Epidermal melanocyte (primary cell): Measurements from ENCODE around the gene SLC27A4.
A peak's percentile ranks its signal among the peaks of the same experiment; 100 is the strongest.

Experiments
- DNase-seq: peaks from one replicate; pipeline ENCODE4 v3.0.0; 2011; ENCODE audit warnings: low spot score; ENCODE audit not compliant: insufficient read length

SLC27A4 gene

DNA sequence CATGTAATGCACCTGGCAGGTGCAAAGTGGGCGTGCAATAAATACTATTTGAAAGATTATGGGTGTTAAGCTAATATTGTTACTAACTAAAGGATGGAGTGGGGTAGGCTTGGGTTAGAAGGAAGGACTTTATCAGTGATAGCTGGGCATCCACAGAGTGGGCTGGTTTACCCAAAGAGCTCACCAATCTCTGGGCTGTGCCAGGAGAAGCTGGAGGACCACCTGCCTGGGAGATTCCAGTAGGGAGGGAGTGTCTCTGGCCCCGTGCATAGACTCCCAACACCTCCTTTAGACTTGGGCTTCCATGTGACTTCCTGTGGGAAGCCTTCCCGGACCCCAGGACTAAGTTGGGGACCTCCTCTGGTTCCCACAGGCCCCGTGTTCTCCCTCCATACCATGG, 25.2 kb downstream of the SLC27A4 start:
- DNase-seq, result no peak

DNA sequence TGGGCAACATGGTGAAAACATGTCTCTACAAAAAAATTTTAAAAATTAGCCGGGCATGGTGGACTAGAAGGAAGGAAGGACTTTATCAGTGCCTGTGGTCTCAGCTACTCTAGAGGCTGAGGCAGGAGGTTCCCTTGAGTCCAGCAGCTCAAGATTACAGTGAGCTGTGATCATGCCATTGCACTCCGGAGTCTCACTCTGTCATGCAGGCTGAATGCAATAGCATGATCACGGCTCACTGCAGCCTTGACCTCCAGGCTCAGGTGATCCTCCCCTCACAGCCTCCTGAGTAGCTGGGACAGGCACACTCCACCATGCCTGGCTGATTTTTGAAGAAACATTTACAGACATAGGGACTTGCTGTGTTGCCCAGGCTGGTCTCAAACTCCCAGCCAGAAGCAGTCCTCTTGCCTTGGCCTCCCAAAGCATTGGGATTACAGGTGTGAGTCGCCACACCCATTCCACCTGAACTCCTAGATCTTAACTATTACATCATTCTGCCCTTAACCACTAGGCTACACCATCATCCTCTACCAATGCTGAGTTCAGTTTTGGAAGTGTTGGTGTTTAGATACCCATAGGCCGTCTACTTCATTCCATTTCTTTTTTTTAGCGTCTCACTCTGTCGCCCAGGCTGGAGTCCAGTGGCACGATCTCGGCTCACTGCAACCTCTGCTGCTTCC, 28.8 kb downstream of the SLC27A4 start:
- no peak for DNase-seq

DNA sequence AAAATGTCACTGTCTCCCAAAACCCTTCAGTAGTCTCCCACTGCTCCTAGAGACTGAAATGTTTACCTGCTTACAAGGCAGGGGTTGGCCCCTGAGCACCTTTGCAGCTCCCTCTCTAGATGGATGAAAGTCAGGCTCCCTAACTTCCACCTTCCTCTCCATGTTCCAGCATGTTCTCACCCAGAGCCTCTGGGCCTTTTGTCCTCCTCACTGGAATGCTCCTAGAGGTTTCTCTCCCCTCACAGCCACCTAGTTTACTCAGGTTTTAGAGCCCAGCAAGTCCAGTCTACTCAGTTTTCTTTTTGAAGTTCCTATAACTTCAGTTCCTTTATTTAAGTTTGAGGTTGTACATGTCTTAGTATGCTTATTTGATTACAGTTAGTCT, 30.0 kb downstream of the SLC27A4 start:
- DNase-seq, result no peak

DNA sequence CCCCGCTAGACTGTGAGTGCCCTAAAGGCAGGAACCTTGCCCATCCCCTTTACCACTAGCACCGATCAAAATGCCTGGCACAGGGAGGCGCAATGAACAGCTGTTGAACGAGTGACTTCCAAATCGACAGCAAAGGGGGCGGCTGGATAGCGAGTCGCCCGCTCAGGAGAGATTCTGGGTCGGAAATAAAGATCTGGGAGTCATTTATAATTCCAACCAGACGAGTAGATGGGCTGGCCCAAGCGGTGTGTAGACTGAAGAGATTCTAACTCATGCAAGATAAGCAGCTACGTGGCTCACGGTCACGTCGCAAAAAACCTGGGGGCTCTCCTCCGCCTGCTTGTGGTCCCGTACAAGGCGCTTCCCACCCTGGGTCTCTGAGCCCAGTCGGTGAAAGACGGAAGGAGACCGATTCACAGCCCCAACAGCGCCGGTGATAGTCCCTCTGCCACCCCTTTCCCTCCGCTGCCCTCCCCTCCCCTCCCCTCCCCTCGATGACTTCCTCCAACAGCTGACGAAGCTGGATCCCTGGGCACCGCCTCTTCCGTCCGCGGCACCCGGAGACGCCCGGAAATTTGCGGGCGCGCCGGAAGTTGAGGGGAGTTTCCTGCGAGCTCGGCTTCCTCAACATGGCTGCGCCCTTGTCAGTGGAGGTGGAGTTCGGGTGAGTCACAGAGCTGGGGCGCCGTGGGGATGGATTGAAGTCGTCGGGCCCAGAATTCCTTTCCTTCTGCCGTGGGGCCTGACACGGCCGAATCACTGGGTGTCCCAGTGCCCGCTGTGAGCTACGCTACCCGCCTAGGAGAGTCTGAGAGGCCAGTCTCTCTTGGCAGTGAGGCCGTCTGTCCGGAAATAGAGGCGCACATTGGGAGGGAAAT, 30.7 kb downstream of the SLC27A4 start, which contains the start of gene URM1:
Gene URM1, plus strand, starts transcription at position 623 of the 878 bp plus-strand sequence. Its CDS starts 7 bp downstream, at position 630.
- DNase-seq, result peak; percentile 95

DNA sequence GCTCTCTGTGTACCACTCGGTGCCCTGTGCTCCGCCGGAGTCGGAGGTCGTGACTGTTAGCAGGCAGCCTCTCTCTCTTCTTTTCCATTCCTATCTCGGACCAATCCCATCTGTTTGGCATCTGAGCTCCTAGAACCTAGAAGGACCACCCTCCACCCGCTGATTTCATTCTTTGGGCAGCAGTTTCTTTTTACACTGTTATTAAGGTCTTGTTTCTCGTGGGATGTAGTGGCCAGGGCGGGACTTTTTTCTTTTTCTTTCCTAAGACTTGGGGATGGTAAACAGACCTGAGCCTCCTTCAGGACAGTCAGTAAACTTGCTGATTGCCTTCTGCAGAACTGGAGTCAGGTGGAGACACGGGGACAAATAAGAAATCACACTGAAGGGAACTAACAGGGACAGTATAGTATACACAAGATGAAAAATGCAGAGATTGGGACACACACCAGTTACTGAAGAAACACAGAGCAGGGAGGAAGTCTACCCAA, 31.3 kb downstream of the SLC27A4 start:
- DNase-seq, result no peak

DNA sequence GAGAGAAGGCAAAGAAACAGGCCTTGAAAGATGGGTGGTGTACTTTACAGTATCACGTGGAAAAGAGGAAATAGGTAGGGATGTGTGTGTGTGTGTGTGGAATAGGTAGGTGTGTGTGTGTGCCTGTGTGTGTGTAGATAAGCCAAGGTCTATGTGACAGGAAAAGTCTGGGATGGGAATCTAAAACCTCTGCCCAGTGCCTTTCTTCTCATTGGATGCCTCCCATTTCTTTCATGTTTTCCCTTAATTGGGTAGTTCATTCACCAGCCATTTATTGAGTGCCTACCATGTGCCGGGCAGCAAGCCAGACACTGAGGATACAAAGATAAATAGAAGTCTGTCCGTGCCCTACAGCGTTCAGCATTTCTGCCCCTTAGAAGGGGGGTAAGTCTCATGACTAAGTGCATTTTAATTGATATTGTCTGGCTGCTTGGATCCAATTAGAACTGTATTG, 31.9 kb downstream of the SLC27A4 start:
- DNase-seq, result peak; percentile 75

DNA sequence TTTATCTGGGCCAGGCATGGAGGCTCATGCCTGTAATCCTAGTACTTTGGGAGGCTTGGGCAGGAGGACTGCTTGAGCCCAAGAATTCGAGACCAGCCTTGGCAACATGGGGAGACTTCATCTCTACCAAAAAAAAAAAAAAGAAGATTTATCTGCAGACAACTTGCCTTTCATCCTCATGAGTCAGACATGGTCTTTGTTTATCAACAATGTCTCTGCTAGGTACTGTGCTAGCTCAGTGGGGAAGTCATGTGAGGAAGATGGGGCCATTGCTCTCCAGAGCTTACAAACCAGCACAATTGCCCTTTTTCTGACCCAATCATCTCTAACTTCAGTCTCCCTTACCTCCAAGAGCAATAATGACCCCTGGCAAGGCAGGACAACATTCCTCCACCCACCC, 32.5 kb downstream of the SLC27A4 start:
- no peak for DNase-seq

DNA sequence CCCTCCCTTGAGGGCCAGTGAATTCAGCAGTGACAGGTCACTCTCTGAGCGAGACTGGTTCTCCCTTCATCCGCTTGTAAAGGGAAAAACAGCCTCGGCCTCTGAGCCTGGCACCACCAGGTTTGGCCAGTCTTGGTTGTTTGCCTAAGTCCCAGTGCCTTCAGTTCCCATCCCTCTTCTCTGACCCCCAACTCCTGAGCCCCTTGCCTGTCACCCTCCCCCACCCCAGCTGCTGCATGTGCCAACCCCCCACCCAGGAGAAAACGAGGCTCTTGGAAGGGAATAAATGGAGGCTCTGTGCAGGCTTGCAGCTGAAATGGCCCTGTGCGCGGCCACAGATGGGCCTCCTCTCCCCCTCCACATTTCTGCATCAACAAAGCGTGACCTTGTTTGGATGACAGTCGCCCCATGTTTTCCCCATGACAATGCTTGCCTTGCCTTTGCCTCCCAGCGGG, 33.9 kb downstream of the SLC27A4 start:
- no peak for DNase-seq

DNA sequence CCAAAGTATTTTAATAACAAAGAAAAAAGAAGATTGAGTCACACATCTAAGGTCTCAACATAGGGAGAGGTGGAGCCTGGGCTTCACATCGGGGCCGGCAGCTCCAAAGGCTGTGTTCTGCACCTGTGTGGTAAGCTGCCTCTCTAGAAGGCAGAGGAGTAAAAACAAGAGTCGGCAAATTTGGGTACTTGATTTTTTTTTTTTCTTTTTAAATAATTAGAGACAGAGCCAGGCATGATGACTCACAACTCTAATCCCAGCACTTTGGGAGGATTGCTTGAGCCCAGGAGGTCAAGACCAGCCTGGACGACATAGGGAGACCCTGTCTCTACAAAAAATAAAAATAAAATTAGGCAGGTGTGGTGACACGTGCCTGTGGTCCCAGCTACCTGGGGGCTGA, 35.5 kb downstream of the SLC27A4 start:
- DNase-seq, result no peak

DNA sequence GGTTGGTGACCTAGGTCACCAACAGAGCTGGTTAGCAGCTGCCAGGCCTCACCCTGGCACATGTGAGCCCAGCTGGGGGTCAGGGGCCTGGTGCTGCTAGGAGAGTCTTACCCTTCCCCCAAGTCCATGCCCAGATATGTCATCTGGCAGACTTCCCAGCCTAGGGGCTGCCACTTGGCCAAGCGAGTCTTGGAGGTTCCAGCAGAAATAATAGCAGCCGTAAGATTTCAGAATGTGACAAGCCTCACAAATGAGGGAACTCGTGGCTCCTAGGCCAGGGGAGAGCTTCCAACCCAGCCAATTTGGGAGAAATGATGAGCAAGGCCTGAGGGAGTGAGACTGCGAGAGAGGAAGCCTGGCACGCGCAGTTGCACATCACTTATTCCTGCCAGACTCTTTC, 41.9 kb downstream of the SLC27A4 start:
- no peak for DNase-seq

DNA sequence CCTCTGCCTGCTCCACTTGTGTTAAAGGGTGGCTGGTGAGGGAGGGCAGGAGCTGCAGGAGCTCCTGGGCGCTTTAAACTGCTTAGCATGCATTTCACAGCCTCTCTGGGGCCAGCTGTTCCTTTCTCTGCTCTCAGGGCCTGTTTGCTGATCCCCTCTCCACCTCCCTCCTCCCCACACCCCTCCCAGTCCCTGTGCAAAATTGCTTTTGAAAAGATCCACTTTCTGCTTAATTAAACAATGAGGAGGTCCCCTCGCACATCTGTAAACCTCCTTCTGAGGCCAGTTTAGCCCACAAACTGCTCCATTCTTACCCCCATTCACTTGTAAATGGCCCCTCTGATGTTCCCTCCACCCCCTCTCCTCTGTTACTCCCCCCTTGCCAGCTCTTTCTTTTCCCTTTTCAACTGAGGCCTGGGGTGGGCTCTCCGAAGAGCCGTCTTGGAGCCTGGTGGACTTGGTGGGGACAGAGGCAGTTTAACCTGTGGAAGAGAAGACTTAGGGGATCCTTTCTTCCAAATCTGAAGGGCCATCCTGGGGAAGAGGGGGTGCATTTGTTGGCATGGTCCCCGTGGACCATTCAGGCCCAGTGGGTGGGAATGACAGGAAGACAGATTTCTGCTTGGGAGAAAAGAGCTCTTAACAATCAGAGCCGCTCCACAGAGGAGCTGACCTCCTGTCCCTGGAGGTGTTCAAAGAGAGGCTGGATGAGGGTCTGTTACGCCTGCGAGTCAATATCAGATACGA, 42.9 kb downstream of the SLC27A4 start:
- no peak for DNase-seq

DNA sequence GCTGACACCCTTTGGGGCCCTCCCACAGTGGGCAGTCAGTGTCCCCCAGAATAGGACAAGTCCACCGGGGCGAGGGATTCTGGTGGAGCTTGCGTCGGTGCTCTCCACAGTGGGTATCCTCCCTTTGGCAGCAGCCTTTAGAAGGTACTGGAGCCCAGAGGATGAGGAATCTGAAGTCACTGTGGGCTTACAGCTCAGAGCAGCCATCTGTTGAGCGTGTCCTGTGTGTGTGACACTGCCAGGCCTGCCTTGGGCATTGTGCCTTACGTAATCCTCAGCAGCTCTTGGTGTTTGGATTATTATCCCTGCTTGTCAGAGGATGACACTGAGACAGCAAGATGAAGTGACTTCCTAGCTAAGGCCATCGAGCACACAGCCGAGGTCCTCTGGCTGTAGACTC, 43.5 kb downstream of the SLC27A4 start:
- DNase-seq, result no peak

DNA sequence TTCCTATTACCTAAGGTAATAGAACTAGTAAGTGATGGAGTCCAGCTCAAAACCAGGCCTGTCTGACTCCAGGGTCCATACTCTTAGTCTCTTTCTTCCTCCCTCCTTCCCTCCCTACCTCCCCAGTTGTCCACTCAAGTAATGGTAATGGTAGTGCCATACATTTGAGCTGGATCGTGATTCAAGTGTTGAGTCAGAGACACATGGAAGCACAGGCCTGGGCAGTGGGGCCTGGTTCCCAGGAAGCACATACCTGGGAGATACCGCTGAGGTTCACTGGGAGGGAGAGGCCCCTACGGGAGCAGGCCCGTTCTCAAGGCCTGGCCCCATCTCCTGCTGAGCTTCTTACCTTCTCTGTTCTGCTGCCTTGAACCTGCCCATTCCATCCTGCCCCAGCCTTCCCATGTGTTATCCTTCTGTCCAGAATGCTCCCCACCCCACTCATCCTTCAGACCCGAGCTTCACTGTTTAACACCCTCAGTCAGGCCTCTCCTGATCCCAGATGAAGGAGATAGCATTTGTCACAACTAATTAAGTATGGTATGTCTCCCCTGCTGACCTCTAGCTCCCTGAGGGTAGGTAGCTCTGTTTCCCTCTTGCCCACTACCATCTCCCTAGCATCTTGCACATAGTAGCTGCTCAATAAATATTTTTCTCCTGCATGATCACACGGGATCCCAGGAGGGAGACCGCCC, 44.6 kb downstream of the SLC27A4 start:
- no peak for DNase-seq

DNA sequence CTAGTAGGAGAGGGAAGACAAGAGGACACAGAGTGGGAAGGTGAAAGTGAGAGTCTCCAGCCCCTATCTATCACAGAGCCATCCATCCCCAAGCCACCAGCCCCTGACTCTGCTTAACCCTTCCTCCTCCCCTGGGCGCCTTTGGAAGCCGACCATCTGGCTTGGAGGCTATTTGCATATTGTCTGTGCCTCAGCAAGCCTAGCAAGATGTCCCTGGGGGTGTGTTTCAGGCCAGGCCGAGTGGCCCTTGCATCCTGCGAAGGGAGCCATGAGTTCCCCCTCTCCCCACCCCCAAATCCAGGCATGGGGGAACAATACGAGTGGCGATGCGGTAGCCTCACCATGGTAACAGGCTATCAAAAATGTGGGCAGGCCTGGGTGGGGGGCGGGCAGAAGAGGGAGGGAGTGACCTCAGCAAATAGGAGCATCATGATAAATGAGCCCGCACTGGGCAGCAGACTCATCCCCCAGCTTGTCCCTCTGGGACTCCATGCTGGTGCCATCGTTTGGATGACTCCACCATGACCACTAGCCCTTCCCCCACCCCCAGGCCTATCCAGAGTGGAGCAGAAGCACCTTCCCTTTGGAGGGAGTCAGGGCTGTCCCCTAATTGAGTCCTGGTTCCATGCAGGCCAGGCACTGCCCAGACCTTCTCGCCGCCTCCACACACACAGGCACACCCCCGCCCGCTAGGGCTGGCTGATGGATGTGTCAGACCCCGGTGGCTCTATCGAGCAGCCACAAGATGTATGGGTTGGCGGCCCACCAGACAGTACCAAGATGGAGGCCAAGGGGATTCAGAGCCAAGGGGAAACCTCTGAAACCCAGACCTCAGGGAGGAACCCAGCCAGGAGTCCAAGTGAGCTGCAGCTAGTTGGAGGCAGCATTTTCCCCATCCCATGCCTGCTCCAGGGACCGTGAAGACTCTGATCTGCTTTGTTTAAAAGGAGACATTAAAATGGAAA, 45.5 kb downstream of the SLC27A4 start:
- no peak for DNase-seq

DNA sequence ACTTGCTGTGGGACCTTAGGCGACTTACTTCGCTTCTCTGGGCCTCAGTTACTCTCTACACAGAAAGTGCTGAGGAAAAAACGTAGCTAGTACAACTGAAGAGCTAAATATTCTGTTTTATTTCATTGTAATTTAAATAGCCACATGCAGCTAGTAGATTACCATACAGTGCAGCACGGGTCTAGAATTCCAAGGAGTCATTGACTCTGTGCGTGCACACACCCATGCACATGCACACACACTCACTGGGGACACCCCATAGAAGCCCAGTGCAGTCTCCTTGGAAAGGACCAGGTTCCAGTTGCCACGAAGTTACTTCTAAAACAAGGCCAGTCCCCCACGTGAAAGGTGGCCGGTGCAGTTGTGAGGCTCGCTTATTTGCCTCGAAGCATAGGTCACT, 47.8 kb downstream of the SLC27A4 start:
- DNase-seq, result no peak

DNA sequence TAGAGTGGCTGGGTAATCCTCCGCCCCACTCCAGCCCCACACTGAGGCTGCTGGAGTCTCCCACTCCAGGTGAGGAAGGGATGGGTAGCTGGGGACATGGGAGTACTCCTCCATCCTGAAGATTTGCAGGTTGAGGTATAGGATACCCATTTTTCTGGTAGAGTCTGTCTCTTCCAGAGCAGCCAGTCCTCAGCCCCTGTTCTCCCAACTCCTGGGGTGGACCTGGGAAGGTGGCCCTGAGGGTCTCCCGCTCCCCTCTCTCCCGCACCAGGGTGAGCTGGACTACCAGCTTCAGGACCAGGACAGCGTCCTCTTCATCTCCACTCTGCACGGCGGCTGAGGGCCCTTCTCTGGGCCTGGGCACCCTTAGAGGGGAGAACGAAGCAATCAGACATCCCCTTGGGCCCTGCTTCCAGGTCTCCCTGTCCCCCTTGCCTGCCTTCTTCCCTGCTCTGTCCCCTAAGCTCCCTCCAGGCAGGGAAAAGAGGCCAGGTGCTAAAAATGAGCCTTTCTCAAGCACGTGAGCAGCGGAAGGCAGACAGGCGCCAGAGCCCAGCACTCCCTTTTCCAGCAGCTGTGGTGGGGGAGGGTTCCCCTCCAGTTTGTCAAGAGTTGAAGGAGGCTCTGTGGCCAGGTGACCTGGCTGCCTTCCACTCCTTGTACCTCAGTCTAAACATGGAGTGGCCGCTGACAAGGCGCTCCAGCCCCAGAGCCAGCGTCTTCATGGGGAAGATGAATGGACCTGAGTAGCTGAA, 49.2 kb downstream of the SLC27A4 start:
- peak; percentile 13 for DNase-seq

DNA sequence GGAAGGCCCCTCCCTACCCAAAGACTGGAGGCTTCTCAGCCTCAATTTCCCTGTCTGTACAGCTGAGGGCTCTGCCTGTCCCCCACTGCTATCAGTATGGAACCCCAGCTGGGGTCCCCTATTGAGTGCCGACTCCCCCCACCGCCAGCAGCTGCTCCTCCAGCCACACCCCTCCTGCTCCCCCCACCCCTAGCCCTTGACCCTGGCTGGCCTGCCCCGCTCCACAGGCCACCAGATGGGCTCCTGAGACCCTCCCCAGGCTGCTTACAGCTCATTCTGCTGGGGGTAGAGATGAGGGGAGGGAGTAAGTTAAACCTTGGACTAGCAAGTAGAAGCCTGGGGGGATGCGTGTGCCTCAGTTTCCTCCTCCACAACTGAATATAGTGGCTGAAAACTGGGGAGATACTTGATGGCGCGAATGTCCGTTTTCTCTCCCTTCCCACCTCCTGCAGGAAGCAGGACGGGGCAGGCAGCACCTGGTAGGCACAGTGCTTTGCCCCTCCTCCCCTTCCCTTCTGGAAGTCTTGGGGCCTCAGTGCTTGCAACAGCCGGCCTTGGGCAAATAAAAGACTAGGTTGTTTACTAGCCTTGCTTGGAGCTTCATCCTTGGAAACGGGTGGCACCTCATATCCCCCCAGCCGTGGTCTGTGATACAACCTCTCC, 50.0 kb downstream of the SLC27A4 start:
- no peak for DNase-seq

DNA sequence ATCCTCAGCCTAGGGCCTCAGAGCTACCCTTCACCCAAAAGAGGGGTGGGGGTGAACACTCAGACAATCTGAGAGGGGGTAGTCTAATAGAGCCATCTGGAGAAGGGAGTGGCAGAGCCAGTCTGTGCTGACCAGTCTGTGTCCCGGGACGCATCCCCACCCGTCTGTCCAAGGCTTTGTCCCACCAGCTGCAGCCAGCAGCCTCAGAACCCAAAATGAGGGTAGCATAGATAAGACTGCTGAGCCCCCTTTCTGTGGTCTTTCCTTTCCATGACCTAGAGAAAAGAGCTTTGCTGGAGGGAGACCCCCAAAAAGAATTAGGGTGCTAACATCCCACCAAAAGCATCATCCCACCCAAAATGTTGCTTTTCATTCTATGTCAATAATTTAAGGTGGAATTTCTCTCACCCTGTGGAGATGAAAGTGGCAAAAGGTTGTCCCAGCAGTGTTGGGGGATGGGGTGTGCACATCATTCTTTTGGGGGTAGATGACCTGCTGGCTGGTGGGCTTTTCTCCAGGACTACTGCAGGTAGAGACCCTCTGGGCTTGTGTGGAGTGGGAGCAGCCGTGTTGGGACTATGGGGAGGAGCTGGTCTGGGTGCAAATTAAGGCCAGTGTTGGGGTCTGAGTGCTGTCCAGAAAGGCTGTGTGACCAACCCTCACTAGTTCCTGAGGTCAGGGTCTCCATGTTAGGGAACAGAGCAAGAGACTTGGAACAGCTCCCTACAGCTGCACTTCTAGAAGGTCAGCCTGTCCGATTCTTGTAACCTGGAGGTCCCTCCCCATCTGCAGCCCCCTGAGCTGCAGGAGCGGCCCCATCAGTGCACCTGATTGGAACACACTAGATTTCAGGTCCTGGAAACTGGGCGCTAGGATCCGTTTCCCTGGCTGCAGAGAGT, 50.7 kb downstream of the SLC27A4 start:
- DNase-seq, result no peak
